ENCODE measurements around the gene DYSF. TPM values are rescaled to one million over a fixed set of nuclear protein-coding genes. Genes with fewer than 3 reads are reported as not detected.

The DYSF gene
- total RNA-seq, 4 donors from 2014 or later = 1.7 to 5.0 (median 2.6) TPM

GRCh38 chr2:71705171-71705960, 252.0 kb downstream of the DYSF start:
- H3K27ac ChIP-seq = no peak overlapping the region
- no peaks in the 10 kb centered on the region for H3K9me3 ChIP-seq
- no peak for TF ChIP-seq POLR2A (IDR thresholded peaks at IDR 0.05)
- TF ChIP-seq EP300 (IDR thresholded peaks at IDR 0.05) = no peak
- no peak for TF ChIP-seq CTCF (IDR thresholded peaks at IDR 0.05)
- TF ChIP-seq POLR2AphosphoS5 (IDR thresholded peaks at IDR 0.05) = no peak
- DNase-seq (ENCODE audit: low spot score in 2 of 2) = peak in 1 of 2 donors; percentile 46
- peaks cover 15% of the 10 kb centered on the region for H3K4me1 ChIP-seq
- H3K4me3 ChIP-seq = no peak overlapping the region
- no peaks in the 10 kb centered on the region for H3K36me3 ChIP-seq
- WGBS = 90% methylated on average over 19 of the region's 19 CpGs
- H3K27me3 ChIP-seq = no peaks in the 10 kb centered on the region

GRCh38 chr2:71706121-71706520, 252.8 kb downstream of the DYSF start:
- Histone ChIP-seq H3K9me3 (no peaks in the 10 kb centered on the region), H3K4me1 (peaks cover 7% of the 10 kb centered on the region), H3K4me3 (no peak overlapping the region), H3K36me3 (no peaks in the 10 kb centered on the region), H3K27me3 (no peaks in the 10 kb centered on the region), H3K27ac (no peak overlapping the region)
- 66% methylated on average over 4 of the region's 4 CpGs for WGBS
- peak in 1 of 2 donors; percentile 29 for DNase-seq (ENCODE audit: low spot score in 2 of 2)
- TF ChIP-seq EP300 (IDR thresholded peaks at IDR 0.05) (no peak), POLR2A (IDR thresholded peaks at IDR 0.05) (no peak), POLR2AphosphoS5 (IDR thresholded peaks at IDR 0.05) (no peak), CTCF (IDR thresholded peaks at IDR 0.05) (no peak)

- H3K36me3 ChIP-seq = no peaks in the 10 kb centered on the region
- 74% methylated on average over 5 of the region's 5 CpGs for WGBS
- peak in 1 of 2 donors; percentile 9 for DNase-seq (ENCODE audit: low spot score in 2 of 2)
- no peak overlapping the region for H3K27ac ChIP-seq
- H3K4me1 ChIP-seq = peaks cover 3% of the 10 kb centered on the region
- no peak overlapping the region for H3K4me3 ChIP-seq
- H3K9me3 ChIP-seq = no peaks in the 10 kb centered on the region
- H3K27me3 ChIP-seq = no peaks in the 10 kb centered on the region
- TF ChIP-seq POLR2A (IDR thresholded peaks at IDR 0.05) (no peak), POLR2AphosphoS5 (IDR thresholded peaks at IDR 0.05) (no peak), EP300 (IDR thresholded peaks at IDR 0.05) (no peak), CTCF (IDR thresholded peaks at IDR 0.05) (no peak)
Observed at GRCh38 chr2:71706836-71707235, 253.5 kb downstream of the DYSF start.

GRCh38 chr2:71710367-71711132, 257.2 kb downstream of the DYSF start:
- Histone ChIP-seq H3K4me3 (no peak overlapping the region), H3K27ac (no peak overlapping the region), H3K27me3 (no peaks in the 10 kb centered on the region), H3K9me3 (no peaks in the 10 kb centered on the region), H3K36me3 (no peaks in the 10 kb centered on the region), H3K4me1 (no peaks in the 10 kb centered on the region)
- DNase-seq (ENCODE audit: low spot score in 2 of 2) = peak in 1 of 2 donors; percentile 44
- no peak for TF ChIP-seq CTCF (IDR thresholded peaks at IDR 0.05)
- no peak for TF ChIP-seq POLR2A (IDR thresholded peaks at IDR 0.05)
- no peak for TF ChIP-seq EP300 (IDR thresholded peaks at IDR 0.05)
- no peak for TF ChIP-seq POLR2AphosphoS5 (IDR thresholded peaks at IDR 0.05)
- 41% methylated on average over 10 of the region's 10 CpGs for WGBS
